ENCODE data around the gene VSNL1.

DNA sequence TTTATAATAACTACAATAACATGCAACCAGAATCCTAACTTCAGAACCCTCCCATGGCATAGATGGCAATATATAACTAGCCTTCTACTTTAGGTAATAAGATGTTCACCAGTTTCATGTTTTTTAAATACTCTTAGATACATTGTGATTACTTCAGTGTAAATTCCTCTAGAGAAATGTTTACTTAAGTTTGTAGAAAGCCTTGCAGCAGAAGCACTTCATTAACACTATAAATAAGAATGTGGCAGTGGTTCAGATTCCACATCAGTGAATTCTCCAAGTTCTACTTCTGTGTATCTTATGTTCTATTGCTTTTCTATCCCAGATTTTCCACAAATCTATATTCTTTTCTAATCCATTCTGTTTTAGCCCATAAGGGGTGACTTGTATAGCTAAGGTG is 21.0 kb upstream of the VSNL1 start:
- TF ChIP-seq, protein P1, sequence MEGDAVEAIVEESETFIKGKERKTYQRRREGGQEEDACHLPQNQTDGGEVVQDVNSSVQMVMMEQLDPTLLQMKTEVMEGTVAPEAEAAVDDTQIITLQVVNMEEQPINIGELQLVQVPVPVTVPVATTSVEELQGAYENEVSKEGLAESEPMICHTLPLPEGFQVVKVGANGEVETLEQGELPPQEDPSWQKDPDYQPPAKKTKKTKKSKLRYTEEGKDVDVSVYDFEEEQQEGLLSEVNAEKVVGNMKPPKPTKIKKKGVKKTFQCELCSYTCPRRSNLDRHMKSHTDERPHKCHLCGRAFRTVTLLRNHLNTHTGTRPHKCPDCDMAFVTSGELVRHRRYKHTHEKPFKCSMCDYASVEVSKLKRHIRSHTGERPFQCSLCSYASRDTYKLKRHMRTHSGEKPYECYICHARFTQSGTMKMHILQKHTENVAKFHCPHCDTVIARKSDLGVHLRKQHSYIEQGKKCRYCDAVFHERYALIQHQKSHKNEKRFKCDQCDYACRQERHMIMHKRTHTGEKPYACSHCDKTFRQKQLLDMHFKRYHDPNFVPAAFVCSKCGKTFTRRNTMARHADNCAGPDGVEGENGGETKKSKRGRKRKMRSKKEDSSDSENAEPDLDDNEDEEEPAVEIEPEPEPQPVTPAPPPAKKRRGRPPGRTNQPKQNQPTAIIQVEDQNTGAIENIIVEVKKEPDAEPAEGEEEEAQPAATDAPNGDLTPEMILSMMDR (conservative IDR thresholded peaks at IDR 0.05; ENCODE audit: low read depth, low read length): no peak
- TF ChIP-seq EZH2 (IDR thresholded peaks at IDR 0.05; ENCODE audit: borderline replicate concordance, low read depth, low read length, poor library complexity, severe bottlenecking): no peak
